ENCODE measurements around the gene CNTN4. TPM values are rescaled to one million over a fixed set of nuclear protein-coding genes. Genes with fewer than 3 reads are reported as not detected.

The CNTN4 gene
- total RNA-seq, 1 donor from 2014 or later = not detected

GRCh38 chr3:2595486-2595885 is 496.8 kb downstream of the CNTN4 start:
- Histone ChIP-seq H2AFZ (ENCODE audit: low read depth, low read length) (no peak overlapping the region), H3K9ac (ENCODE audit: low read length) (no peak overlapping the region), H3K9me3 (ENCODE audit: insufficient read depth, low read depth, low read length) (no peaks in the 10 kb centered on the region), H3K4me2 (ENCODE audit: low read length) (no peak overlapping the region), H3K4me1 (ENCODE audit: insufficient read depth, low read length) (no peaks in the 10 kb centered on the region), H3K4me3 (ENCODE audit: insufficient read depth, low read depth, low read length) (no peak overlapping the region), H4K20me1 (ENCODE audit: insufficient read depth, low read length) (no peaks in the 10 kb centered on the region), H3K27ac (ENCODE audit: low read depth, low read length) (no peak overlapping the region), H3K27me3 (ENCODE audit: insufficient read depth, low read length) (no peaks in the 10 kb centered on the region), H3K79me2 (ENCODE audit: insufficient read depth, low read length) (no peaks in the 10 kb centered on the region), H3K36me3 (ENCODE audit: insufficient read depth, low read length) (no peaks in the 10 kb centered on the region)
- no peaks in the 10 kb centered on the region for H3K36me3 Mint-ChIP-seq (ENCODE audit: low read depth, unreplicated experiment)
- TF ChIP-seq EZH2 (IDR thresholded peaks at IDR 0.05; ENCODE audit: insufficient read depth, low read length) = no peak
- no peak overlapping the region for H3K4me3 Mint-ChIP-seq (ENCODE audit: unreplicated experiment)
- H3K4me1 Mint-ChIP-seq (ENCODE audit: low read depth, unreplicated experiment) = no peaks in the 10 kb centered on the region
- no peak overlapping the region for H3K27ac Mint-ChIP-seq (ENCODE audit: unreplicated experiment)
- no peak for FAIRE-seq
- H3K27me3 Mint-ChIP-seq (ENCODE audit: low read depth, unreplicated experiment) = no peaks in the 10 kb centered on the region
- DNase-seq (ENCODE audit: low read depth) = no peak
- peaks cover 8% of the 10 kb centered on the region for H3K9me3 Mint-ChIP-seq (ENCODE audit: unreplicated experiment)

DNA sequence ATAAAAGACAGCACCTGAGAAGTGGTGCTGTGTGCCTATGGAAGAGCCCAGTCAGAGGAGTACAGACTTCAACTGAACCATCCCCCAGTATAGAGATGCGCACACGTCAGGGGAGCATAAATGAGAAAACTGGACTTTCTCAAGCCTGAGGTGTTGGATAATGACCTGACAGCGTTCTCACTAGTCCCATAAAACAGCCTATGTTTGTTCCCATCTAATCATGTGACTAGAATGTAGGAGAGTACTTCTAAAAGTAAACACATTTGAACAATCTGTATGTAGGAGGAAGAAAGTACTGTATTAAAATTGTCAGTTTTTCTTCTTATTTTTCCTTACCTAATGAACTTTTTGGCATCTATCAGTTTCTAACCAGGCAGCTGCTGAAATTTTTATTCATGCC is 498.9 kb downstream of the CNTN4 start:
- H3K9ac ChIP-seq (ENCODE audit: low read length) = no peak overlapping the region
- TF ChIP-seq, protein P1, sequence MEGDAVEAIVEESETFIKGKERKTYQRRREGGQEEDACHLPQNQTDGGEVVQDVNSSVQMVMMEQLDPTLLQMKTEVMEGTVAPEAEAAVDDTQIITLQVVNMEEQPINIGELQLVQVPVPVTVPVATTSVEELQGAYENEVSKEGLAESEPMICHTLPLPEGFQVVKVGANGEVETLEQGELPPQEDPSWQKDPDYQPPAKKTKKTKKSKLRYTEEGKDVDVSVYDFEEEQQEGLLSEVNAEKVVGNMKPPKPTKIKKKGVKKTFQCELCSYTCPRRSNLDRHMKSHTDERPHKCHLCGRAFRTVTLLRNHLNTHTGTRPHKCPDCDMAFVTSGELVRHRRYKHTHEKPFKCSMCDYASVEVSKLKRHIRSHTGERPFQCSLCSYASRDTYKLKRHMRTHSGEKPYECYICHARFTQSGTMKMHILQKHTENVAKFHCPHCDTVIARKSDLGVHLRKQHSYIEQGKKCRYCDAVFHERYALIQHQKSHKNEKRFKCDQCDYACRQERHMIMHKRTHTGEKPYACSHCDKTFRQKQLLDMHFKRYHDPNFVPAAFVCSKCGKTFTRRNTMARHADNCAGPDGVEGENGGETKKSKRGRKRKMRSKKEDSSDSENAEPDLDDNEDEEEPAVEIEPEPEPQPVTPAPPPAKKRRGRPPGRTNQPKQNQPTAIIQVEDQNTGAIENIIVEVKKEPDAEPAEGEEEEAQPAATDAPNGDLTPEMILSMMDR (IDR thresholded peaks at IDR 0.05; ENCODE audit: insufficient read depth, low read depth, low read length) = no peak
- no peak for TF ChIP-seq EZH2 (IDR thresholded peaks at IDR 0.05; ENCODE audit: insufficient read depth, low read length)
- Mint-ChIP-seq H3K36me3 (ENCODE audit: low read depth, unreplicated experiment) (no peaks in the 10 kb centered on the region), H3K27me3 (ENCODE audit: low read depth, unreplicated experiment) (no peaks in the 10 kb centered on the region), H3K9me3 (ENCODE audit: unreplicated experiment) (peaks cover 8% of the 10 kb centered on the region), H3K27ac (ENCODE audit: unreplicated experiment) (no peak overlapping the region), H3K4me1 (ENCODE audit: low read depth, unreplicated experiment) (no peaks in the 10 kb centered on the region), H3K4me3 (ENCODE audit: unreplicated experiment) (no peak overlapping the region)
- no peaks in the 10 kb centered on the region for H3K9me3 ChIP-seq (ENCODE audit: insufficient read depth, low read depth, low read length)
- no peaks in the 10 kb centered on the region for H3K36me3 ChIP-seq (ENCODE audit: insufficient read depth, low read length)
- no peaks in the 10 kb centered on the region for H4K20me1 ChIP-seq (ENCODE audit: insufficient read depth, low read length)
- H2AFZ ChIP-seq (ENCODE audit: low read depth, low read length) = no peak overlapping the region
- no peak overlapping the region for H3K27ac ChIP-seq (ENCODE audit: low read depth, low read length)
- no peaks in the 10 kb centered on the region for H3K4me1 ChIP-seq (ENCODE audit: insufficient read depth, low read length)
- no peak overlapping the region for H3K4me2 ChIP-seq (ENCODE audit: low read length)
- DNase-seq (ENCODE audit: low read depth) (no peak), FAIRE-seq (no peak)
- no peaks in the 10 kb centered on the region for H3K79me2 ChIP-seq (ENCODE audit: insufficient read depth, low read length)
- H3K27me3 ChIP-seq (ENCODE audit: insufficient read depth, low read length) = no peaks in the 10 kb centered on the region
- no peak overlapping the region for H3K4me3 ChIP-seq (ENCODE audit: insufficient read depth, low read depth, low read length)

DNA sequence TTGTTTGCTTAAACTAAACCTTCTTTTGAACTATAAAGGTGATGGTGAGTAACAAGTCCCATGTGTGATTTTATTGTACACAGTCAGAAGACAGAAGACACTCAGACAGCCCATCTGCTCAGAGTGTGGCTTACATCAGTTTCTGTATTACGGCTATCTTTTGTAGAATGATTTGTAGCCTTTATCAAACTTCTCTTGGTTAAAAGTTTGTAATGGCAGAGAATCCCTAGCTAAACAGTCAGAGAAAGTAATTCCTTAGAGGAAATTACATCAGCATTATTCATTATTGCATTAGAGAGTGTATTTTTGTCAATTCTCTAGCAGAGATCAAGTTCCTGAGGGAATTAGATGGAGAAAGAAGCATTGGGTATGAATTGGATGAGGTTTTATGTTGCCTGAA is 500.8 kb downstream of the CNTN4 start:
- no peaks in the 10 kb centered on the region for H3K9me3 ChIP-seq (ENCODE audit: insufficient read depth, low read depth, low read length)
- no peak overlapping the region for H3K4me3 ChIP-seq (ENCODE audit: insufficient read depth, low read depth, low read length)
- FAIRE-seq (no peak), DNase-seq (ENCODE audit: low read depth) (no peak)
- TF ChIP-seq EZH2 (IDR thresholded peaks at IDR 0.05; ENCODE audit: insufficient read depth, low read length) = no peak
- TF ChIP-seq, protein P1 (IDR thresholded peaks at IDR 0.05; ENCODE audit: insufficient read depth, low read depth, low read length) = no peak
- H3K9ac ChIP-seq (ENCODE audit: low read length) = no peak overlapping the region
- no peak overlapping the region for H2AFZ ChIP-seq (ENCODE audit: low read depth, low read length)
- H3K36me3 Mint-ChIP-seq (ENCODE audit: low read depth, unreplicated experiment) = no peaks in the 10 kb centered on the region
- H3K79me2 ChIP-seq (ENCODE audit: insufficient read depth, low read length) = no peaks in the 10 kb centered on the region
- no peak overlapping the region for H3K4me3 Mint-ChIP-seq (ENCODE audit: unreplicated experiment)
- no peak overlapping the region for H3K27ac Mint-ChIP-seq (ENCODE audit: unreplicated experiment)
- H3K27me3 ChIP-seq (ENCODE audit: insufficient read depth, low read length) = no peaks in the 10 kb centered on the region
- H4K20me1 ChIP-seq (ENCODE audit: insufficient read depth, low read length) = no peaks in the 10 kb centered on the region
- no peak overlapping the region for H3K4me2 ChIP-seq (ENCODE audit: low read length)
- no peaks in the 10 kb centered on the region for H3K4me1 ChIP-seq (ENCODE audit: insufficient read depth, low read length)
- H3K4me1 Mint-ChIP-seq (ENCODE audit: low read depth, unreplicated experiment) = no peaks in the 10 kb centered on the region
- peaks cover 8% of the 10 kb centered on the region for H3K9me3 Mint-ChIP-seq (ENCODE audit: unreplicated experiment)
- H3K27me3 Mint-ChIP-seq (ENCODE audit: low read depth, unreplicated experiment) = no peaks in the 10 kb centered on the region
- no peak overlapping the region for H3K27ac ChIP-seq (ENCODE audit: low read depth, low read length)
- H3K36me3 ChIP-seq (ENCODE audit: insufficient read depth, low read length) = no peaks in the 10 kb centered on the region
